Fibroblast of skin of left quadriceps (primary cell): Measurements from ENCODE around the gene GNAO1.
A peak's percentile ranks its signal among the peaks of the same experiment; 100 is the strongest.

Experiments
- DNase-seq, 2 experiments: peaks; one replicate each; pipeline ENCODE4 v3.0.0-alpha.2; 2013; ENCODE audit warnings: low read depth in 2 of 2

The GNAO1 gene

GRCh38 chr16:56348168-56349085, 157.1 kb downstream of the GNAO1 start:
- no peak for DNase-seq

GRCh38 chr16:56349086-56349415, 157.8 kb downstream of the GNAO1 start:
- DNase-seq, result no peak

- no peak for DNase-seq
These were observed 158.4 kb downstream of the GNAO1 start for GRCh38 chr16:56349711-56350161.

- DNase-seq, result no peak
These were observed 159.5 kb downstream of the GNAO1 start for GRCh38 chr16:56350491-56351405.

- DNase-seq, result no peak
These were observed 160.2 kb downstream of the GNAO1 start for GRCh38 chr16:56351481-56351880.

GRCh38 chr16:56352351-56353053, 161.2 kb downstream of the GNAO1 start:
- no peak for DNase-seq

GRCh38 chr16:56353054-56353921, 162.0 kb downstream of the GNAO1 start:
- DNase-seq, result no peak

- DNase-seq, result no peak
These were observed 162.7 kb downstream of the GNAO1 start for GRCh38 chr16:56354016-56354415.

- no peak for DNase-seq
These were observed 163.5 kb downstream of the GNAO1 start for GRCh38 chr16:56354746-56355145.

- no peak for DNase-seq
These were observed 163.9 kb downstream of the GNAO1 start for GRCh38 chr16:56355221-56355620.

GRCh38 chr16:56355786-56356275, 164.5 kb downstream of the GNAO1 start:
- DNase-seq, result no peak

- DNase-seq, result peak; percentile 53 to 54
These were observed 165.3 kb downstream of the GNAO1 start for GRCh38 chr16:56356276-56357240.

- peak; percentile 18 to 21 for DNase-seq
These were observed 166.0 kb downstream of the GNAO1 start for GRCh38 chr16:56357241-56357764.

GRCh38 chr16:56357765-56358322, 166.6 kb downstream of the GNAO1 start:
- DNase-seq, result no peak

GRCh38 chr16:56360117-56361008, 169.1 kb downstream of the GNAO1 start:
- DNase-seq, result no peak

GRCh38 chr16:56362057-56362655, 170.9 kb downstream of the GNAO1 start:
- DNase-seq, result no peak

- DNase-seq, result no peak
These were observed 171.4 kb downstream of the GNAO1 start for GRCh38 chr16:56362706-56363105.
